ENCODE data around the gene NDNF.

The NDNF gene, protein sequence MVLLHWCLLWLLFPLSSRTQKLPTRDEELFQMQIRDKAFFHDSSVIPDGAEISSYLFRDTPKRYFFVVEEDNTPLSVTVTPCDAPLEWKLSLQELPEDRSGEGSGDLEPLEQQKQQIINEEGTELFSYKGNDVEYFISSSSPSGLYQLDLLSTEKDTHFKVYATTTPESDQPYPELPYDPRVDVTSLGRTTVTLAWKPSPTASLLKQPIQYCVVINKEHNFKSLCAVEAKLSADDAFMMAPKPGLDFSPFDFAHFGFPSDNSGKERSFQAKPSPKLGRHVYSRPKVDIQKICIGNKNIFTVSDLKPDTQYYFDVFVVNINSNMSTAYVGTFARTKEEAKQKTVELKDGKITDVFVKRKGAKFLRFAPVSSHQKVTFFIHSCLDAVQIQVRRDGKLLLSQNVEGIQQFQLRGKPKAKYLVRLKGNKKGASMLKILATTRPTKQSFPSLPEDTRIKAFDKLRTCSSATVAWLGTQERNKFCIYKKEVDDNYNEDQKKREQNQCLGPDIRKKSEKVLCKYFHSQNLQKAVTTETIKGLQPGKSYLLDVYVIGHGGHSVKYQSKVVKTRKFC

DNA sequence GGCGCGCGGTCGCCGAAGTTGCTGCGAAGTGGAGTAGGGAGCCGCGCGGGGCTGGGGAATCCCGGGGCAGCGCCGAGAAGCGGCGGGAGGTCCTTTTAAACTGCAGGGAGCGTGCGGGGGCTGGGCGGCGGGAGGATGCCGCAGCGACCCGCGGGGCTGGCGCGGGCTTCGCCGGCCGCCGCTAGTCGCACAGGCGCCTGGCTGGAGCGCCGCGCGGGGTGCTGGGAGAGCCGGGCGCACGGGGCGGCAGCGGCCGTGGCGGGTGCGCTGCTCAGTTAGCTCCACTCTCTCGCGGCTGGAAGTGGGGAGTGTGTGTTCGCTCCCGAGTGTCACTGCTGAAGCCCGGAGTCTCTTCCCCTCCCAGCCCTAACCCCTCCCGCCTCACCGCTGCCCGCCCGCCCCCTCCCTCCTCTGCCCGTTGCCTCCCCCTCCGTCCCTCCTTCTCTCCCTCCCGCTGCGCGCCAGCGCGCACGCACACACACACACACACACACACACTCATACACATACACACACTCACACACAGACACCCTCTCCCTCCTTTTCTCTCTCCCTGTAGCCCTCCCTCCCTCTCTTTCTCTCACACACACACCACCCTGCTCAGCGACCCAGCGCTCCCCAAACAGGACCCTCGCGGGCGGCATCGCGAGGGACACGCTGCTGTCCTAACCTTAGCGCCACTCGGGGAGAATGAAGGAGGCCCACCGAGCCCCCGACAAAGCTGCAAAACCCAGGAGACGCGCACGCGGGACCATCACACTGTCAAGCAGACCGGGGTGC, at the start of gene NDNF:
TSS of gene NDNF (minus strand) at position 312 of the 780 bp plus-strand sequence. CDS start 26,698 bp downstream, outside the sequence.
- no peak for DNase-seq

DNA sequence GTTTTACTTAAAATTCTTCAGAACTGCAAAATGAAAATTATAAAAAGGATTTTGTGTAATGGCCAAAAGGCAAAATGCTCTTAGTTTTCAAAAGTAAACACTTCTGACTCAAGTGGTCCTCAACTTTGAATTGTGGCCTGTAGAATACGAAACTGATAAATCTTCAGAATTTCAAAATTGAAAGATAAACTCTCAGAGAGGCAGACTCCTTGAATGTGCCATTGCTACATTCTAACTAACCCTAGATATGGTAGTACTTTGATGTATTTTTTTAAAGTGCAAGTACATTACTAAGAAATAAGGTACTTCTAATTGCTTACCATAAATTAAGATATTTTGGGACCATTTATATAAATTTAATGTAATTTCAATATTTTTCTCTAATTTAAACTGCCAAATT, 47.4 kb upstream of the NDNF start:
- DNase-seq = no peak

DNA sequence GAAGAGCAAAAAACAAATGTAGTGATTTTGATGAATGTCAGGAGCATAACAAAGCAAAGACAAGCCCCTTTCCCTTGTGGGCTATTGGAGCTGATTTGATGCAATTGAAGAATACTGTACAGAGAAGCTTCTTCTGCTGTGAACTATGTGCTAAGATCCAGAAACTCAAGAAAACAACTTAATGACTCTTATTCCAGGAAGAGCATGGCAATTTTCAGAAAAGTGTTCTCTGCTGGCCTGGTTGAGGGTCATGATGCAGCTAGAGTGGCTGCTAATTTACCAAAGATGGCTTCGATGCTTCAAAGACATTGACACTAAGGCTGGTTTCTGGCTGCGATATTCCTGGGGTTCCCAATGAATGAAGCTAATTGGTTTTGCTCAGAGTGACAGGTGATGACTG, 46.0 kb upstream of the NDNF start:
- no peak for DNase-seq

DNA sequence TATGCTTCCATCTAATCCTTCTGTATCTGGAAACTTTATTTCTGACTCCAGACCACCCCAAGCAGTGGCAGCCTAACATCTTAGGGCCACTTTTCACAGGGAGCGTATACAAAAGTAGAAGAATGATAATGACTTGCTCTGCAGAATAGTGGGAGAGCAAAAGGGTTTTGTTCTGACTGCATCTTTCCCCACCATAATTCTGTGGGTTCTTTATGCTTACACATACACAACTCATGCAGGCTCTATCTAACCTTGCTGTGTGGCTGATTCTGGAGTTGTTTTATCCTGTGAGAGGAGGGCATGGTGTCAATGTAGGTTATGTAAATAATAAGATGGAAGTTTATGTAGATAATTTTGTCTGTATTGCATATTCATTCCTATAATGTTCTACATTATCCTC, 42.4 kb upstream of the NDNF start:
- DNase-seq = no peak

DNA sequence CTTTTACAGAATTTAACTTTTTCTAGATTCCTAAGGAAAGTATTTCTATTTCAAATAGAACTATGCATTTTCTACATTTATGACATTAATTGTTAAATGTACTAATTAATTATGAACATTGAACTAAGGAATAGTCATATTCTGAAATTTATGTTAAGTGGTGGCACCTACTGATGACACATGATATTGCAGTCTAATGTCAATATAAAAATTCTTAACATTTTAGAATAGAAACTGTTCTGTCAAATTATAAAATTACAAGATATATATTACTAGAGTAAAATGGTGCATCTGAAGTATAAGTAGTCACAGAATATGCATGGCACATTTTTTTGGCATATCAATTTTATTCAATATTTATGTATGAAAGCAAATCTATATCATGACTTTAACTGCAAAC, 40.2 kb upstream of the NDNF start:
- no peak for DNase-seq

DNA sequence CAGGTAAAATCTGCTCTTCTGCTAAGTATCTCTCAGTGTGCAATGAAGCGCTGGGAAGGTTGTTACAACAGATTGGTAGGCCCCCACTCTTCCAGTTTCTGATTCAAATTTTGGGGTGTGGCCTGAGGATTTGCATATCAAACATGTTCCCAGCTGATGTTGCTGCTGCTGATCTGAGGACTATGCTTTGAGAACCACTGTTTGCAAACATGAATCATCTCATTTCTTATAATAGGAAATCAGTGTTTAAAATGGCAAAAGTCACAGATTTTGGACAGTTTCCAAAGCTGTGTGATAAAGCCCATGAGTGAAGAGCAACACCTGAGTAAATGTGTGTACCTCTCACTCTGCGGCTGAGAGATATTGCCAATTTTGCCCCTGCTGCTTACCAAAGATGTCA, 36.2 kb upstream of the NDNF start:
- no peak for DNase-seq

DNA sequence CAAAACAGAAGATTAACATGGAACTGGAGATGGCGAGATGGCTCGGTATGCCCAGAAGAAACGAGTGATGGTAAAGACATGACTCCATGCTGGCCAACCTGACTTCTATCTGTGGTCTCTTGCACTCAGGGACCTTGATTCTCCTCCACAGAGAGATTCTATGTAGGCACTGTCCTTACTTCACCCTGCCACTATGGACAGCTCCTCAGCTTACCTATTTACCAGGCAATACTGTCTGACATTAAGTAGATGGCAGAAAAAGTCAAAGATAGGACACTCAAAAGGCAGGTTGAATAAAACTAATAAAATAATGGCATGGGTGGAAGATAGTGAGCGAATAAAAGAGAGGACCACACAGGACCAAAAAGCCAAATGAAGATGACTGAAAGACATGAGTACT, 35.2 kb upstream of the NDNF start:
- DNase-seq = no peak

DNA sequence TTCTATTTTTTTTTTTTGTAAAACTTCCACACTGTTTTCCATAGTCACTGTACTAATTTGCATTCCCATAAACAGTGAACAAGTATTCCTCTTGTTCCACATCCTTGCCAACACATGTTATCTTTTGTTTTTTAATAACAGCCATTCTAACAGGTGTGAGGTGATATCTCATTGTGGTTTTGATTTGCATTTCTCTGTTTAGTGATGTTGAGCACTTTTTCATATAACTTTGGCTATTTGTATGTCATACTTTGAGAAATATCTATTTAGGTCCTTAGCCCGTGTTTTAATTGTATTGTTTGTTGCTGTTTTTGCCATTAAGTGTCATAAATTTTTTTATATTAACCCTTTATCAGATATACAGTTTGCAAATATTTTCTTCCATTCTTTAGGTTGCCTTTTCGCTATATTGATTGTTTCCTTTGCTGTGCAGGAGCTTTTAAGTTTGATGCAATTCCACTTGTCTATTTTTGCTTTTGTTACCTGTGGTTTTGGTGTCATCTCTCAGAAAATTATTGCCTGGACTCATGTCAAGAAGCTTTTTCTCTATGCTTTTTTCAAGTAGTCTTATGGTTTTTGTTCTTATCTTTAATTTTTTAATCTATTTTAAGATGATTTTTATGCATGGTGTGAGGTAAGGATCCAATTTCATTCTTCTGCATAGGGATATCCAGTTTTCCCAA, 27.9 kb upstream of the NDNF start:
- DNase-seq = no peak

DNA sequence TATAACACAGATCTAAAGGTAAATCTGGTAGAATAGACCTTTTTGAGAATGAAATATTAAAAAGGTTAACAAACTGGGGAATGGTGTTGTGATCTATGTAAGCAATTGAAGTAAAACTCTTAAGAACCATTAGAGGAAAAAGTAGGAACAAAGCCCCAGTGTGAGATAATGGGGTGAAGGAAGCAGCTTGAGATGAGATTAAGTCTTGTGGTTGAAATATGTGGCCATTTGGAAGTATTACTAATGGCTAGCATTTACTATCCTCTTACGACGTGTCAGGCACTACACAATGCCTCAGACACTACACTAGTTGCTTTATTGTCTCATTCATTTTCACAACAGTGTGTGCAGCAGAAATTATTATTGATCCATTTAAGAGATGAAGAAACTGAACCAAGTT, 25.9 kb upstream of the NDNF start:
- DNase-seq = peak; percentile 10

DNA sequence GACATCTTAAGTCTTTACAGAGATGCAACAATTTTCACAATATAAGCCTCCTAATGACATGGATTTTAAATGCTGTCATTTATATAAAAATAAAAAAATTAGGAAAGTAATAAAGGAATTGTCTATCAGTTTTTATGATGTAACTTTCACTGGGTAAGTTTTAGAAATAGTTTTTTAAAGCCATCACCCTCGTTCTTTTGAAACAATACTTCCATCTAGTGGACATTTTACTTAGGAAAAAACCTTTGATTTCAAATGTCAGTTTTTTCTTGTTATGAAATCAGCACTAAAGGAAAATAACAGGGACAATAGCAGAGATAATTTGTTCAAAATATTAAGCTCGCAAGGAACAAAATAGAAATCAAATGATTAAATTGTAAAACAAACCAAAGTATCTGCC, 24.3 kb upstream of the NDNF start:
- DNase-seq = peak; percentile 20

DNA sequence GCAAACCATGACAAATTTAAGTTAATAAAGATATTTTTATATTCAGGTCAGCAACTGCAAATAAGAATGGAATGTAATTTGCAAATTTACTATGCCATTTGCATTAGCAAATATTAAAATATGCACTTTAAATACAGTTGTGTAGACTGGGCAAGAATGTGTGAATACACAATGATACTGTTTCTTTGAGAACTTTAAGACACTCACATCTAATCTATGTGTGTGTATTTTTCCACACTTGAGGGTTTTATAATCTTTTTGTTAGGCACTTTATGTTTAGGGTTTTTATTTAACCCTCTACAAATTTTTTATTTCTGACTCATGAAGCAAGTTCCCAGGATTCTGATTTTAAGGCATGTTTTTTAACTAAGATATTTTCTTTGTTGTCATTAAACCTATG, 23.9 kb upstream of the NDNF start:
- DNase-seq = no peak

DNA sequence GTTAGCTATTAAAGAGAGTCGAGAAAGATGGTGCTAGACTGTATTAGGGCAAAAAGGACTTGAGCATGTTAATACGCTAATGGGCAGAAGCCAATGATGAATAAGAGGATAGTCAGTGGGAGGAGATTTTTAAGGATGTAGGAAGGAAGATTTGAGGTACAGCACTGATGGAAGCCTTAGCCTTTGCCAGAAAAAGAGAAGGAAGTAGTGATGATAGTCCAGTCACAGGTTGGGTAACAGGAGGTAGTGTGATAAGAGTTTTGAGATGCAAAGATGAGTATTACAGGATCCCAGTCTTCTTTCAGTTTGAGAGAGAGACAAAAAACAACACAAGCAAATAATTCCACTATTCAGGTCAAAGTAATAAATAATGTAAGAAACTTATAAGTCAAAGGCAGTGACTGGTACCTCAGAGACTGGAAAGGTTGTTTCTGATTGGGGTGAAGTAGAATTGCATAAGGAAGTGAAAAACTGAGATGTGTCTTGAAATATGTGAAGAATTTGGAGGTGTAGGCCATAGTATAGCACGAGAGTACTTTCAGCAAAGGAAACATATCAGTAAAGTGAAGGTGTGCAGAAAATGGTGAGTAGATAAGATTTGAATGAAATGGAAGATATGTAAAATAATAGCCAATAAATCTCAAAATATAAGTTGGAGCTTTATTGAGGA, 22.1 kb upstream of the NDNF start:
- no peak for DNase-seq

DNA sequence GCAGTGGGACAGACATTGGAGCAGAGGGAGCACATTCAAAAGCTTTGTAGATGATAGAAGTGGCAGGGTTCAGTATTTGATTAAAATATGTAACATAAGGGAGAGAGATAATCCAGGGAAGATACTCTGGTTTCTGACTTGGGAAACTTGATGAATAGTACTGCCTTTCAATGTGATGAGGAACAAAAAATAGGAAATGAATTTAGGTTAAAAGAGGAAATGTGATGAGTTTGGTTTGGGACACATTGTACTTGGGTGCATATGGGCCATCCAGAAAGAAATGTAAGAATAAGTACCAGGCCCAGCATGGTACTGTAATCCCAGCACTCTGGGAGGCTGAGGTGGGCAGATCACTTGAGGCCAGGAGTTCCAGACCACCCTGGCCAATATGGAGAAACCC, 20.9 kb upstream of the NDNF start:
- no peak for DNase-seq

DNA sequence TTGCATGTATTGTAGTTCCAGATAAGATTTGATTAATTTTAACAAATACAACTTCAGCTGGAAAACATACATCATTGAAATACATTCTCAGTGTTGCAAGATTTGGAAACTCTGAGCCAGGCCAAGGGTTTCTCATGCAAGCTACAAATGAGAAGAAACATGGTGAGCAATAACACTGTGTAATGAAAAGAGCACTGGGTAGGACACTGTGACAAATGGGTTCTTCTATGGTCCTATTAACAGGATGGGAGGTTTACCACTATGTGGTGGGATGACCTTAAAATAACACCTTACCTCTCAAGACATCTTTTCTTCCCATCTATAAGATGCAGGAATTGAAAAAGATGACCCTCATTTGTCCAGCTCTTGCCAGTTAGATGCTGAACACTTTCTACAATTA, 19.6 kb upstream of the NDNF start:
- DNase-seq = no peak

DNA sequence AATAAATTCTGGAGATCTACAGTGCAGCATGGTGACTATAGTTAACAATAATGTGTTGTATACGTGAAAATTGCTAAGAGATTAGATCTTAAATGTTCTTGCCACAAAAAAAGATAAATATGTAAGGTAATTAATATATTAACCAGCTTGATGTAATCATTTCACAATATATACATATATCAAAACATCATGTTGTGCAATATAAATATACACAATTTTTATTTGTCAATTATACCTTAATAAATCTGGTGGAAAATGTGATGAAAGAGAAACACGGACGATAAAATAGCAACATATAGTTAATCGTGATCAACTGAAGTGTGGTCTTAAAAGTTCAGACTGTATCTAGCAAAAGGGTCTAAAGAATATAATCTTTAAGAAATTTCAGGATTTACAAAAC, 16.5 kb upstream of the NDNF start:
- no peak for DNase-seq

DNA sequence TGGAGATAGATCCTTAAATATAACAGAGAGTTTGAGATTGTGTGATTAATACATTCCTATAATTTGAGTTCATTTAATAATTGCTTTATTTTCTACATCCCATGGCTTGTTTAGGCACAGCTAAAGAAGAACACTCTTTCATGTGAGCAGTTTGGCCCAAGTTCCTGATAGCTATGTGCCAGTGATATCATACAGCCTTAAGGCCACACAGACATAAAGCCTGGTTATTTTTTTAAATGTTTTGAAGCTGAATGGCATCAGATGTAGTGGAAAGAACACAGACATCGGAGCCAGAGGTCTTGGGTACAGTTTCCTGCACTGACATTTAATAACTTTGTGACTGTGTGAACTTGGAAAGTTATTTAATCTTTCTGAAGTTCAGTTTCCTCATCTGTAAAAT, 7.0 kb upstream of the NDNF start:
- no peak for DNase-seq

DNA sequence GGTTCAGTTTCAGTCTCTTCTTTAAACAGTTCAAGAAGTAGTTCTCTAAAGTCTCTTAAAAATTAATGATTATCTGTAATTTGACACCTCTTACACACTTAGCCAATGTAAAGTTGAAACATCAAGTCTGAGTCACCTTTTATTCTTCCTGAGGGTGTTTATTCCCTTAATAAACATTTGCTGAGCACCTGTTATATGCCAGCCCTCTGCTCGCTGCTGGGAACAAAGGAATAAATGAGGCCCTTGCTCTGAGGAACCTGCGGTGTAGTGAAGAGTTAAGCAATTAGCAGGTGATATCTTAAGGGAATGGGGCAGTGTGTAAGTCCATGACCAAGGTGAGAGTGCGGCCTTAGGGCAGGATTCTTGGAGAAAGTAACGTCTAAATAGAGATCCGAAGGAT, 5.2 kb upstream of the NDNF start:
- DNase-seq = no peak

DNA sequence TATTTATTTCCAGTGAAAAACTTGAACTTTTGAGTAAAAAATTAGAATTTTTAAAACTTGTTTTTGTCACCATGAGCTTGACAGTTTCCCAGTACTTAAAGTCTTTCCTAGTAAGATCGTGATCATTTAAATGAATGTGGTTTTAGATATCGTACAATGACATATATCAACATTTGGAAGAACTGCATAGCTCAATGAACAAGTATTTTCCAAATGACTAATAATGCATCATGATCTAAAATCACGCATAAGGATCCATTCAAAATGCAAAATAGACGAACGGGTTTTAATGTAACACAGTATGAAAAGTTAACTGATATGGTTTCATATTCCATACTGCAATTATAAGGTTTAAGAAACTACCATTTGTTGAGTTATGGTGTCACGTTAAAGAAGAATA, 4.1 kb upstream of the NDNF start:
- no peak for DNase-seq

DNA sequence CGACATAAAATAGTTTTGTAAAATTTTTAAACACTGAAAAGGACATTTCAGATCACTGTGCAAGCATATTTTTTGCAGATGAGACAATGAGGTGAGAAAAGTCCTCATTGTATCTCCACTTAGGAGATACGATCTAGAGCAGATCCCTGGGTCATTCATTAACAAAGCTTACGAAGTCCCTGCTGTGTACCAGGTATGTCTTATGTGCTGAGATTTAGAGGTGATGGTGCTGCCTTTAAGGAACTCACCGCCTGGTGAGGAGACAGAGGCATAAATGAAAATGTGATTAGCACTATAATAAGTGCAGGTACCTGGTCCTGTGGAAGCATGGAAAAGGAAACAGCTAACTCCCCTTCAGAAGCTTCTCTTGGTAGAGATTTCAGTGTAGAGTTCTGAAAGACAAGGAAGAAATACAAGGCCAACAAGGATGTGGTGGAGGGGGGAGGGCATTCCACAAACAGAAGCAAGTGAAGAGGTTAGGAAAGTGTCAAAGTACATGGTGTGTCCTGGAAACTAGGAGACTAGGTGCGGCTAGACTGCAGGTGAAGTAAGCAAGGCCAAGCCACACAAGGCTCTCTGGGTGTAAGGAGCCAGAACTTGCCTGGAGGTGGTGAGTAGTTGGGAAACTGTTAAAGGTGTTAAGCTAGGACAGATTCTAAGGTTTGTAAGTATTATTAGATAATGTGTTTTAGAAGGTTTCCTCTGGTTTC, 1.5 kb upstream of the NDNF start:
- no peak for DNase-seq

DNA sequence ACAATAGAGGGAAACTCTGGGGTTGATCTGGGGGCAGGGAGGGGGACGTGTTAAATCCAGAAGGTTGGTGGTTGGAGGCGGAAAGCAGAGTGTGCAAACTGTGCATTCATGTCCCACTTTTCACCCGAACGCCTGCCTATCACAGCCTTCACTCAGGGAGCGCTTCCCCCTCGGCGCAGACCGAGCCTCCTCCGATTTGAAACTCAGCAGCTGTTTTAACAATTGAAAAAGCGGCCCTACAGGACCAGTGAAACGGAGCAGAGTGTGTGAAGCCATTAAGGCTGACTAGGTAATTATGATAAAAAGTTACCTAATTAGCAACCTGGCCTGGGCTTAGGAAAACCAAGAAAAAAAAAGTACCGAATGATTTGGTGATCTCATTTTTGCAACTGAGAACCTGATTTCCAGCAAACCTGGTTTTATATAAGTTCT, 685 bp upstream of the NDNF start:
- DNase-seq = no peak

DNA sequence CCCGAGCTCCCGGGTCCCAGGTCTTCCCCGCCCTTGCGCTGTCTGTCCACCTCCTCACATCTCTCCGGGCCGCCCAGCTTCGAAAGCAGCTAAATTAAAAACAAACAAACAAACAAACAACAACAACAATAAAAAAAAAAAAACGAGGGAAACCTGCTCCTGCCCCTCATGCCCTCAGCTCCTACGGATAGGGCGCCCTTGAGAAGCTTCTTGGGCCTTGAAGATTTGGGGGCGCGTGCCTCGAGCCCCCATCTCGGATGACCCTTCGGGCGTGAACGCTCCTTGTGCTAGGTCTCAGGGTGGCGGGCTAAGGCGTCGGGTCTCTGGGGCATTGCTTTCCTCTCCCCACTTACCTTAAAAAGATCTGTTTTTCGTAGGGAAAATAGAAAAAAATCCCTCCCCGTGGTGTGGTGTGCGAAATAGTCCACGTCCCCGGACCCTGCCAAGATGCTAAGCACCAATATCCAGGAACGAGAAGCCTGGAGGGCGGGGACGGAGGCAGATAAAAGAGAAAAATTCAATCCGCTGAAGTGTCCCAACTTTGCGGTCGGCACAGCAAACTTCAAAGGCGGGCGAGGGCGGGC, 603 bp downstream of the NDNF start:
- DNase-seq = no peak

All from hematopoietic multipotent progenitor cell treated with erythropoietin and hydrocortisone succinate and interleukin-3 and kit ligand, for 8 days (in vitro differentiated cells).